ENCODE data around the gene DENND4C.
"Not testable (repeated sequence)": the region's sequence is repeated elsewhere in the genome, so short reads cannot be mapped to it uniquely, and the experiment has no call there.

The DENND4C gene

GRCh38 chr9:19230355-19231125, at the start of gene DENND4C:
DENND4C (plus strand) TSS chr9:19230693; CDS start chr9:19276175, 45,482 bp downstream.
- DNase-seq = peak; percentile 20

- no peak for DNase-seq
Observed at GRCh38 chr9:19180991-19181390, 49.5 kb upstream of the DENND4C start.

GRCh38 chr9:19181561-19181960, 48.9 kb upstream of the DENND4C start:
- DNase-seq = no peak

GRCh38 chr9:19184144-19184917, 46.2 kb upstream of the DENND4C start:
- no peak for DNase-seq

GRCh38 chr9:19185191-19185590, 45.3 kb upstream of the DENND4C start:
- DNase-seq = no peak

GRCh38 chr9:19186232-19186631, 44.3 kb upstream of the DENND4C start:
- DNase-seq = no peak

- no peak for DNase-seq
Observed at GRCh38 chr9:19188771-19189170, 41.7 kb upstream of the DENND4C start.

- DNase-seq = no peak
Observed at GRCh38 chr9:19192202-19193028, 38.1 kb upstream of the DENND4C start.

- DNase-seq = no peak
Observed at GRCh38 chr9:19193029-19193324, 37.5 kb upstream of the DENND4C start.

GRCh38 chr9:19193358-19193973, 37.0 kb upstream of the DENND4C start:
- not testable (repeated sequence) for DNase-seq

- DNase-seq = no peak
Observed at GRCh38 chr9:19198406-19198805, 32.1 kb upstream of the DENND4C start.

- no peak for DNase-seq
Observed at GRCh38 chr9:19199012-19199411, 31.5 kb upstream of the DENND4C start.

- no peak for DNase-seq
Observed at GRCh38 chr9:19200229-19200628, 30.3 kb upstream of the DENND4C start.

- DNase-seq = no peak
Observed at GRCh38 chr9:19201899-19202891, 28.3 kb upstream of the DENND4C start.

- DNase-seq = no peak
Observed at GRCh38 chr9:19203058-19203457, 27.4 kb upstream of the DENND4C start.

- no peak for DNase-seq
Observed at GRCh38 chr9:19208653-19209052, 21.8 kb upstream of the DENND4C start.

- no peak for DNase-seq
Observed at GRCh38 chr9:19209188-19209587, 21.3 kb upstream of the DENND4C start.

GRCh38 chr9:19213823-19214222, 16.7 kb upstream of the DENND4C start:
- DNase-seq = no peak

GRCh38 chr9:19216466-19216865, 14.0 kb upstream of the DENND4C start:
- no peak for DNase-seq

GRCh38 chr9:19221326-19221725, 9.2 kb upstream of the DENND4C start:
- DNase-seq = no peak

GRCh38 chr9:19223724-19224123, 6.8 kb upstream of the DENND4C start:
- DNase-seq = no peak

- DNase-seq = no peak
Observed at GRCh38 chr9:19224563-19224962, 5.9 kb upstream of the DENND4C start.

Measured in NCI-H524 treated with DMSO at 0.1 percent for 48 hours (cell line).